GM21423 (cell line): ENCODE results near the gene ACOXL.

Experiments used
- ATAC-seq: cut with Tn5 transposase; IDR thresholded peaks from one replicate; pipeline ENCODE4 v1.9.1; 2021; ENCODE audit warnings: mild to moderate bottlenecking, moderate library complexity; ENCODE audit not compliant: unreplicated experiment

Gene ACOXL

GRCh38 chr2:111148225-111148873 is 416.0 kb downstream of the ACOXL start:
- no peak for ATAC-seq

- no peak for ATAC-seq
Measured at GRCh38 chr2:111148925-111149324, 416.6 kb downstream of the ACOXL start.

DNA sequence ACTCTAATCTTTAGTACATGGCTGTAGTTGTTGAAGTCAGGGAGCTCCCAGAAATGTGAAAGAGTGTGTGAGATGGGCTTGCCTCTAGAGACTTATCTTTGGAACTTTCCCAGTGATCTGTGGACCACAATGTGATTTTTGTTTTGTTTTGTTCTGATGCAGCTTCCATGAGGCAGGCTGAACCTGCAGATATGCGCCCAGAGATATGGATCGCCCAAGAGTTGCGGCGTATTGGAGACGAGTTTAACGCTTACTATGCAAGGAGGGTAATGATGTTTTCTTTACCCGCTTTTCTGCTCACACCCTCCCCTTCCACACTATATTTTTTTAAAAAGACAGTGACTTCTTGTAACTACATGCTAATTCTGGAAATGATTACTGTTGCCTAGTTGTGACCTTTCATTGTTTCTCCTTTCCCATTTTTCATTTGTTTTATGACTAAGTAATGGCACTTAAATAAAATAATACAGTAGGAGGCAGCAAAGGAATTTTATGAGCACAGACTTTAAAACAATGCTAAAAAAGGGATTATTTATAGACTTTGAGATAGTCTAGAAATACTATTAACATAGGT is 417.6 kb downstream of the ACOXL start:
- ATAC-seq, result no peak

- ATAC-seq, result no peak
Measured at GRCh38 chr2:111154758-111155157, 422.4 kb downstream of the ACOXL start.

GRCh38 chr2:111155610-111156009 is 423.2 kb downstream of the ACOXL start:
- ATAC-seq, result no peak

GRCh38 chr2:111156529-111156928 is 424.2 kb downstream of the ACOXL start:
- no peak for ATAC-seq

DNA sequence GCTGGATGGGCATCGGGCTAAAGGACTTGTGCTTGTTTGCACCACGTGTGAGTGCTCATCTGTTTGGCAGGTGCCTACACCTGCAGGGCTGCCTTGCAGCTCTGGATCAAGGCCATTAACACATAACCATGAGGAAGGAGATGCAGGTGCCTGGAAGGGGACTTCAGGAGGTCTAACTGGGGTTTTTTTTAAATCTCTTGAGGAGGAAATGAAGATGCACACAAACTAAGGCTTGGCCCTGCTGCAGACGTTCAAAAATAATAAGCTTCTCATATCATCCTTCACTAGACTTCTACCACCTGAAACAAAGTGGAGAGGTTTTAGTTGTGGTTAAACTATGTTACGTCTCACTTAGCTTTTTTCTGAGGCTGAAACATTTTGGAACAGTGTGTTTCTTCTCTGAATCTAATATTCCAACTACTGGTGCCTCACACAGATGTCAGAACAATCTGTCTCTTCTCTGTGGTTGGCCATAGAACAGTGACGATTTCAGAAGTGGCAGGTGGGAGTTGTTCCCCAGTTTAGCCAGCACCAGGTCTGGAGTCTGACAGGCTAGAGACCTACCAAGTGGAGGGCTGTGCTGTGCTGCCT is 424.8 kb downstream of the ACOXL start:
- ATAC-seq, result peak; percentile 53

DNA sequence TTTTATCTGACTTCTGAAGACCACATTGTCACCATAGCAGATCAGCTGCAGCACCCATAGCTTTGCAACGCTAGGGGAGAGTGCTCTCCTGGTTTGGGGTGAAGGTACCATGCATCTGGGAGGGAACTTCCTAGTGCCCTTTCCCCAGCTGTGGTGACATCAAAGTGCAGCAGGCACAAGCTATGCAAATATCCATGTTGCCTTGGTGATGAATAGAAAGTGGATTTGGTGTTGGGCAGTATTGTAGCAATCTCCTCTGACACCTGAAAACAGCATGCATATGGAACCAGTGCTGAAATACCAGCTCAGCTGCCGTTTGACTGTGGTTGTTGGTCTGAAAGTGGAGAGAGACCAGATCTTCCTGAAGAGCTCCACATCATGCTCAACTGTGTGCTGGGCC is 425.4 kb downstream of the ACOXL start:
- ATAC-seq, result peak; percentile 41

DNA sequence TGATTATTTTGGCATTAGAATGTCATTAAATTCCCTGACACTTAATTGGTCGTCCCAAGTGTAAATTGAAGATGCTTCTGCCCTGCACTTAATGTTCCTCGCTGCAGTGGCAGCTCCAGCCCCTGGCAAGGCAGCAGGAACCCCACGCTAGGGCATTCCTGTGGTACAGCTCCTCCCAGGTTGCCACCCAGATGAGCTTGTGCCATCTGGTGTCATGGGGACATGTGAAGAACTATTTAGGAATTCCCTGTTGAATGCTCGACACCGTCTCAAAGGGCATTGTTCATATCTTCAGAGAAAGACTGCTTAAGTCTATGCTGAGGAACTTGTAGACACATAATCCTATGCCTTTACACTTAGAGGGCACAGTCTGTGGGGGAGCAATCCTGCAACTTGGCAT is 427.3 kb downstream of the ACOXL start:
- no peak for ATAC-seq

DNA sequence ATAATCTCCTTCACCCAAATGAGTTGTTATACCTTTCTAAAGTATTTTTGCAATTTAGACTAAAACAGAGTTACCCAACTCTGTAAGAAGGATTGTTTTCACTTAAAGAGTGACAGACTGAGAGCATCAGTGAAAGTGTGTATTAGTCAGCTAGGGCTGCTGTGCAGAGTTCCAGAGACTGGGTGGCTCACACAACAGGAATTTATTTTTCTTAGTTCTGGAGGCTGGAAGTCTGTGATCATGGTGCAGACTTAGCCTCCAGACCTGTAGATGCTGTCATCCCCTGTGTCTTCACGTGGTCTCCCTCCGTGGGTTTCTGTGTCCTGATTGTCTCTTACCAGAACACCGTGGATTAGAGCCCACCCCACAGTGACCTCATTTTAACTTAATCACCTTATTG is 428.4 kb downstream of the ACOXL start:
- no peak for ATAC-seq

GRCh38 chr2:111161971-111162370 is 429.6 kb downstream of the ACOXL start:
- no peak for ATAC-seq

DNA sequence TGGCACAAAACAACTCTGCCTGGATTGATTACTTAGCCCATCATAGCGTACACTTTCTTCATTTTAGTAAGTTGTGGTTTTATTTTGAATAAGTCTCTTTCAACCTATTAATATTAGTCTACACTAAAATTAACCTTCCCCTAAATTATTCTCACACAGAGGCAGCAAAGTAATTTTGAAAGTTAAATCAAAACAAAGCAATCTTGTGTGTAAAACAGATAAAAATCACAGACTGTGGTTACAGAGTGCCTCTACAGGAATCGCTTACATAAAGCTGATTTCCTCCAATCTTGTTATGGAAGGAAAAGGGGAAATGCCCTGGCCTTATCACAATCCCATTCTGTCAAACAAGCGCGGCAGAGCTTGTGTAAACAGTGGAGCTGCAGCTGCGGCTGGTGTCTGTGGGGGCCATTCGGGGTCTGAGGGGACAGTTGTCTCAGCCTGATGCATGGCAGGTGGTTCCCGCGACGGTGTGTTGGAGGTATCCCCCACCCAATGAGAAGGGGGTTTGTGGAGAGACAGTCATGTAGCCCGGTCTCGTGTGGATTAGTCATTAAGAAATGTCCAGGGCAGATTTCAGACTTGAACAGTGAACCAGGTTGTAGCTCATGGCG is 430.5 kb downstream of the ACOXL start:
- ATAC-seq, result no peak

GRCh38 chr2:111164078-111164477 is 431.7 kb downstream of the ACOXL start:
- no peak for ATAC-seq

GRCh38 chr2:111165084-111165483 is 432.7 kb downstream of the ACOXL start:
- no peak for ATAC-seq

GRCh38 chr2:111166115-111166514 is 433.7 kb downstream of the ACOXL start:
- ATAC-seq, result no peak

- ATAC-seq, result no peak
Measured at GRCh38 chr2:111167076-111167862, 434.9 kb downstream of the ACOXL start.

DNA sequence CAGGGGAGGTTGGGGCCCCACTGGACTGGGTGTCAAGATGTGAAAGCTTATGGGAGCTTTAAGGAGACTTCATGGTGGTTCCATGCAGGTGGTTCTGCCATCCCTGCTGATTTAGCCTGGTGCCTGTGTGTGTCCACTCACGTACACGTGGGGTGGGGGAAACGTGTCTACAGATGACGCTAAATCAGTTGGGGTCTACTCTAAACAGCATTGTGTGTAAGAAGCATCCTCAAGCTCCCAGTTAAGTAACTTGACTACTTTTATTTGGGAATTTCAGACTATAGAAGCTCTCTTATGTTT is 435.4 kb downstream of the ACOXL start:
- ATAC-seq, result no peak
